Stimulated activated CD8-positive, alpha-beta memory T cell treated with anti-CD3 and anti-CD28 coated beads, Interleukin-7, amount 100 ng/mL, for 4 hours (primary cell): ENCODE data around the gene ARMC10.
"Not testable (repeated sequence)": the region's sequence is repeated elsewhere in the genome, so short reads cannot be mapped to it uniquely, and the experiment has no call there.

Experiments used
- DNase-seq, 2 donors: peaks; one replicate each; pipeline ENCODE4 v3.0.0-alpha.2; 2020; ENCODE audit warnings: low read depth in 2 of 2

The ARMC10 gene

GRCh38 chr7:103078226-103078625 is 3.3 kb downstream of the ARMC10 start:
- not testable (repeated sequence) for DNase-seq

DNA sequence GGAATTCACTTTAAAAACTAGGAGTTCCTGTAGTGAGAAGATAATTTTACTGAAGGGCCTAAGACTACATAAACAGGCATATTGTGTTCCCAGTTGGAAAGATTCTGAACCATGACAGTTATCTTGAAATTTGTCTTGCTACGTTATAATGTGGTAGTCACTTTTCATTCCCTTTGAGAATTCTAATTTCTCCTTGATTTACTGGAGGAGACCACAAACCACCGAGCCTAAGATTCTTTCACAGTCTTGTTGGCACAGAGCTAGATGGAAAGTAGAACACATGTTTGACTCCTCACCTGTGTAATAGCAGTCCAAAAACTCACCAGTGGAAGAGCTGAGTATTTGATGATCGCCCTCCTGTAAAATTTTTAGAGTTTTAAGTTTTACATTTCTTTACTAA is 4.9 kb downstream of the ARMC10 start:
- no peak for DNase-seq

DNA sequence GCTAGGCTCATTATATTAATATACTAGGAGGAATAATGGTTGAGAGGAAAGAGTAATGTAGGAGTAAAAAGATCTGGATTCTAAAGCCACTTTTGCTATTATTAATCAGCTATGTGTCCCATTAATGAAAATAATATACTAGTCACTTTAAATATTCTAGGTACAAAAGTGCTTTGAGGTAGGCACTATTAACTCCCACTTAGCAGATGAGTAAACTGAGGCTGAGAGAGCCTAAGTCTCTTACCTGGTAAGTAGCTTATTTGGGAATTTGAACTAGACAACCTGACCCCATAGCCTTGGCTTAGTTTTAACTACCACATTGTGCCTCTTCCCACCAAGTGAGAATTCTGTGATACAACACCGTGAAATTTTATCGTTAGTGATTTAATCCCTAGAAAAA is 6.0 kb downstream of the ARMC10 start:
- no peak for DNase-seq

GRCh38 chr7:103082497-103082896 is 7.6 kb downstream of the ARMC10 start:
- DNase-seq: no peak

GRCh38 chr7:103083210-103083609 is 8.3 kb downstream of the ARMC10 start:
- no peak for DNase-seq

DNA sequence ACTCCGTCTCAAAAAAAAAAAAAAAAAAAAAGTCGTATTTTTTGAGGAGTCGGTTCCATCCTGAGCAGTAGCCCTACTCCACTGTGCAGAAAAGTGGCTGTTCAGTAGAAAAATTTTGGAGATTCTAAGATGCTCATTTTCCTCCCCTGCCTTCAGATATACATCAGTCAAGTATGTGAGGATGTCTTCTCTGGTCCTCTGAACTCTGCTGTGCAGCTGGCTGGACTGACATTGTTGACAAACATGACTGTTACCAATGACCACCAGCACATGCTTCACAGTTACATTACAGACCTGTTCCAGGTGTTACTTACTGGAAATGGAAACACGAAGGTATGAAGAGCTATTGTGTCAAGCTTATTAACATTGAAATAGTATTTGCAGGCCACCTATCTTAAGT is 17.4 kb downstream of the ARMC10 start:
- not testable (repeated sequence) for DNase-seq

GRCh38 chr7:103093429-103093828 is 18.5 kb downstream of the ARMC10 start:
- DNase-seq: no peak

DNA sequence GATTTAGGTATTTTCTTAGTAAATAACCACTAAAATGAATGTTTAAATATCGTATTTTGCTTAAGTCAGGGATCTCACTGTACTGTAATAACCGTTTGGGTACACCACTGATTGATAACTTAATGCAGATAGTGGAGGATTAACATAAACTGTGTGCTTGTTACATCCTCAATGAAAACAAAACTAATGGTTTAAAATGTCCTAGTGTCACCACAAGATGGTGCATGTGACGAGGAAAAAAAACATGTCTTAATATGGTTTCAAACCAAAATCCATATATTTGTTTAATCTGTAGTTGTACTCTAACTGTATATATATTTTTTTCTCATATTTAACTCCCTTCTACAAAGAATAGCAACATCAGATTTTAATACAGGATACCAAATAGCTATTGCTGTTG is 19.2 kb downstream of the ARMC10 start:
- DNase-seq: no peak

- not testable (repeated sequence) for DNase-seq
Measured at GRCh38 chr7:103095558-103095957, 20.6 kb downstream of the ARMC10 start.

- no peak for DNase-seq
Measured at GRCh38 chr7:103097041-103097440, 22.1 kb downstream of the ARMC10 start.

GRCh38 chr7:103100348-103100747 is 25.4 kb downstream of the ARMC10 start:
- DNase-seq: no peak

DNA sequence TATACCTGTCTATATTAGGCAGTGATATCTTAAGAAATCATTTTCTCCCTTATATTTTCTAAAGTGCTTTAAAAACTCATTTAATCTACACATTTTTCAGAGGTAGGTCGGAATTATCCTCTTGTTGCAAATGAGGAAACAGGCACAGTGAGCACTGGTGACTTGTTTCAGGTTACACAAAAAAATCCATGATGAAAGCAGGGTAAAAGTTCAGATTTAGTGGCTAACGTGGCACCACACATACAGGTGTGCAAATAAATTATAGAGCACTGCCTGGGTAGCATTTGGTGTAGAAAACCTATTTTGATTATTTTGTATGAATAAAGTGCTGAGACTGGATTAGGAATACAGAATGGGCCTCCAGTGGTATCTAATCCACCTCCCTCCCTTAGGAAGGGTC is 26.6 kb downstream of the ARMC10 start:
- DNase-seq: no peak

DNA sequence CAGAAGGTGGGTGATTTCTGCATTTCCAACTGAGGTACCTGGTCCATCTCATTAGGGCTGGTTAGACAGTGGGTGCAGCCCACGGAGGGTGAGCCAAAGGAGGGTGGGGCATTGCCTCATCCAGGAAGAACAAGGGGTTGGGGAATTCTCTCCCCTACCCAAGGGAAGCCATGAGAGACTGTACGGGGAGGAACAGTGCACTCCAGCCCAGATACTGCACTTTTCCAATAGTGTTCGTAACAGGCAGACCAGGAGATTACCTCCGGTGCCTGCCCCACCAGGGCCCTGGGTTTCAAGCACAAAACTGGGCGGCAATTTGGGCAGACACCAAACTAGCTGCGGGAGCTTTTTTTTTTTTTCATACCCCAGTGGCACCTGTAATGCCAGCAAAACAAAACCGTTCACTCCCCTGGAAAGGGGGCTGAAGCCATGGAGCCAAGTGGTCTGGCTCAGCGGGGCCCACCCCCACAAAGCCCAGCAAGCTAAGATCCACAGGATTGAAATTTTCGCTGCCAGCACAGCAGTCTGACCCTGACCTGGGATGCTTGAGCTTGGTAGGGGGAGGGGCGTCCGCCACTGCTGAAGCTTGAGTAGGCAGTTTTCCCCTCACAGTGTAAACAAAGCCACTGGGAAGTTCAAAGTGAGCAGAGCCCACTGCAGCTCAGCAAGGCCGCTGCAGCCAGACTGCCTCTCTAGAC is 31.2 kb downstream of the ARMC10 start:
- no peak for DNase-seq

GRCh38 chr7:103106703-103107070 is 31.7 kb downstream of the ARMC10 start:
- DNase-seq: not testable (repeated sequence)

DNA sequence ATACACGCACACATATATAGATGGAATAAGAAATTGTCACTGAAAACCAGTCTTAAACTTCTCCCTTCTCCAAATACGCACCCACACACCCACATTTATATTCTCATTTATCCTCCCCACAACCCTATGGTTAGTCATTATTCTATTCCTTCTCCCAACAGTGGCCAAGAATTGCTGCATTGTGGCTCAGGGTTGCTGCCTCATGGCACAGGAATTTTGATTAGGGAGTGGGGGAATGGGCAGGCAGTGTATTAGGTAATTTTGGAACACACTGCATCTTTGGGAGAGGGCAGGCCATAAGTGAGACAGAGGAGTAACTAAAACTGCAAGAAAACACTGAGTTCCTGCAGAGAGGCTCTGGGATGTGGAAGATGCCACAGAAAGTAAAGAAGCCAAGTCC is 38.2 kb downstream of the ARMC10 start:
- no peak for DNase-seq

DNA sequence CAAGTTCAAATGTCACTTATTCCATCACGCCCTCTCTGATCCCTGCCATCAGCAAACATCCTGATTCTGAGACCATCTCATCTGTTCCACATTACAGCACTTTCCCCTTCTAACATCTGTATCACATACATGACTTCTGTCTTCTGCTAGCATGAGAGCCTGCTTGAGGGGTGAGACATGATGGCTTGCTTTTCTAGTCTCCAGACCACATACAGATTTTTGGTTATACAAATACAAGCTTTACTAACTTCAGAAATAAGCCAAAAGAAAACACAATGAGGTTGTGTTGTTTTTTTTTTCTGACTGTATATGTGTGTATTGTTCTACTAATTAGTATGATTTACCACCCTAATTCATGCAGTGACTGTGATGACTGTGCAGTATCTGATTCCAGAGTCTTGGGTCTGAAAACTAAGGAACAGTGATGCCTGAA is 39.7 kb downstream of the ARMC10 start:
- no peak for DNase-seq

GRCh38 chr7:103115771-103116170 is 40.8 kb downstream of the ARMC10 start:
- DNase-seq: no peak

DNA sequence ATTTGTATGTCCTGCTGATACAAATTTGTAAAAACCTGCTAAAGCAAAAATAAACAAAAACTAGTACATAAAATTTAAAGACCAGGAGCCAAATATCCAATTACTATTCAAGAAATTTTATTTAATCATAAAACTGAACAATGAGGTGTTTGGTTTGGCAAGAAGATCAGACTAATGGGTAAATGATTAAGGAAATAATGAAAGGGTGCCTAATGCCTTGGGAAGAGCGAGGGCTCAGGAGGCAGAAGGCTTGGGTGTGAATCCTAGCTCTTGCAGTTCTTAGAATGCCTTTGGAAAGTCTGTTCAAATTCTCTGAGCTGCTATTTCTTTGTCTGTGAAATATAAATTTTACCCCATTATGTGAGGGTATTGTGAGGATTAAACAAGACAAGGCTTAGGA is 41.6 kb downstream of the ARMC10 start:
- no peak for DNase-seq

GRCh38 chr7:103116991-103117390 is 42.1 kb downstream of the ARMC10 start:
- DNase-seq: no peak

GRCh38 chr7:103117465-103117864 is 42.5 kb downstream of the ARMC10 start:
- DNase-seq: no peak

- no peak for DNase-seq
Measured at GRCh38 chr7:103119791-103120291, 44.9 kb downstream of the ARMC10 start.

DNA sequence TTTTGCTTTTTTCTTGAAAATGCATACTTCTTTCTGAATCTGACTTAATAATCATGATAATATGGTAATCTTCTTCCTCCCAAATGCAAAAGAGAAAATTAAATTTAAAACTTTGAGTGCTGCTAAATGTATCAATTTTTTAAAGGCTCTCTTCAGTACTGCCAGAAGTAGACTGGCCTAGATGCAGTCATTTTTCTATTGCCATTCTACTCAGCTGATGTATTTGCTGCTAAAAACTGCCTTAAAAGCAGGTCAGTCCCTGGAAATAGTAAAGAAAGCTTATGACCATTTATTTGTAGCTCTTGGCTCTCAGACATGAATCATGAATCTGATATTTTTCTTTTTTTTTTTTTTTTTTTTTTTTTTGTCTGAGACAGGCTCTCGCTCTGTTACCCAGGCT is 45.4 kb downstream of the ARMC10 start:
- DNase-seq: no peak

DNA sequence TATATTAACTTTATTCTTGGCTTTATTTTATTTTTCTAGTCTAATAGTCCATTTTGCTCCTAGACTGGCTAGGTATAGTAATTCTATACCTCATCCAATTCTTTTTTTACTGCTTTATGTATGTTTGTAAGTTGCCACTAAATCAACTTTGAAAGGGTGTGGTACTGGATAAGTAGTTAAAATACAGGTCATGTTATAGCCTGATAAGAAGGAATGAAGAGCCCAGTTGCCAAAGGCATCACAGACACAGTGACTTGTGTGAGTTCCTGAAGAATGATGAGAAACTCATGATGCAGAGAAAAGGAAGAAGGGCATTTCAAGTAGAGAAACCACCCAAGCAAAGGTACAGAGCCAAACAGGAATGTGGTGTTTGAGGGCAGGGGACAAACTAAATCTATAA is 46.7 kb downstream of the ARMC10 start:
- no peak for DNase-seq

- no peak for DNase-seq
Measured at GRCh38 chr7:103123529-103123928, 48.6 kb downstream of the ARMC10 start.
